HG02588 (cell line): ENCODE results near the gene SEC23A.
"Not testable (repeated sequence)": the region's sequence is repeated elsewhere in the genome, so short reads cannot be mapped to it uniquely, and the experiment has no call there.

Experiments
- ATAC-seq: cut with Tn5 transposase; IDR thresholded peaks from one replicate; pipeline ENCODE4 v1.9.1; 2021; ENCODE audit warnings: mild to moderate bottlenecking, moderate library complexity; ENCODE audit not compliant: unreplicated experiment

SEC23A gene

GRCh38 chr14:39102969-39103957 lies at the start of gene SEC23A:
Gene SEC23A (minus strand): TSS chr14:39103235. CDS start chr14:39096118, 7,117 bp downstream.
- ATAC-seq: peak; percentile 96

- no peak for ATAC-seq
Observed at GRCh38 chr14:39145266-39145966, 42.4 kb upstream of the SEC23A start.

- not testable (repeated sequence) for ATAC-seq
Observed at GRCh38 chr14:39143226-39143625, 40.2 kb upstream of the SEC23A start.

- ATAC-seq: not testable (repeated sequence)
Observed at GRCh38 chr14:39141623-39142022, 38.6 kb upstream of the SEC23A start.

- no peak for ATAC-seq
Observed at GRCh38 chr14:39140170-39140569, 37.1 kb upstream of the SEC23A start.

- ATAC-seq: no peak
Observed at GRCh38 chr14:39138440-39138839, 35.4 kb upstream of the SEC23A start.

GRCh38 chr14:39137835-39138234 lies 34.8 kb upstream of the SEC23A start:
- not testable (repeated sequence) for ATAC-seq

- no peak for ATAC-seq
Observed at GRCh38 chr14:39122330-39123138, 19.5 kb upstream of the SEC23A start.

GRCh38 chr14:39114073-39114838 lies 11.2 kb upstream of the SEC23A start, which contains the start of gene GEMIN2:
Gene GEMIN2 (plus strand): TSS chr14:39114323. CDS start chr14:39114339, 16 bp downstream.
- ATAC-seq: peak; percentile 88

GRCh38 chr14:39113685-39114072 lies 10.6 kb upstream of the SEC23A start:
- no peak for ATAC-seq

GRCh38 chr14:39109893-39110715 lies 7.1 kb upstream of the SEC23A start:
- ATAC-seq: no peak

- ATAC-seq: no peak
Observed at GRCh38 chr14:39108791-39109190, 5.8 kb upstream of the SEC23A start.

- ATAC-seq: no peak
Observed at GRCh38 chr14:39107591-39107996, 4.6 kb upstream of the SEC23A start.

GRCh38 chr14:39104078-39104801 lies 1.2 kb upstream of the SEC23A start:
- ATAC-seq: not testable (repeated sequence)

GRCh38 chr14:39102265-39102968 lies 618 bp downstream of the SEC23A start:
- ATAC-seq: peak; percentile 4

- ATAC-seq: no peak
Observed at GRCh38 chr14:39099748-39100147, 3.3 kb downstream of the SEC23A start.

GRCh38 chr14:39099215-39099614 lies 3.8 kb downstream of the SEC23A start:
- not testable (repeated sequence) for ATAC-seq

GRCh38 chr14:39097159-39097558 lies 5.9 kb downstream of the SEC23A start:
- no peak for ATAC-seq
